Activated CD4-positive, alpha-beta T cell treated with anti-CD3 and anti-CD28 coated beads, Interleukin-2, amount 50 U/mL, for 24 hours (primary cell): ENCODE data around the gene HGS.
A peak's percentile ranks its signal among the peaks of the same experiment; 100 is the strongest.

Experiments used
- DNase-seq, 2 donors: peaks; one replicate each; pipeline ENCODE4 v3.0.0-alpha.2; 2020; ENCODE audit warnings: low read depth in 1 of 2, low spot score in 1 of 2

The HGS gene

DNA sequence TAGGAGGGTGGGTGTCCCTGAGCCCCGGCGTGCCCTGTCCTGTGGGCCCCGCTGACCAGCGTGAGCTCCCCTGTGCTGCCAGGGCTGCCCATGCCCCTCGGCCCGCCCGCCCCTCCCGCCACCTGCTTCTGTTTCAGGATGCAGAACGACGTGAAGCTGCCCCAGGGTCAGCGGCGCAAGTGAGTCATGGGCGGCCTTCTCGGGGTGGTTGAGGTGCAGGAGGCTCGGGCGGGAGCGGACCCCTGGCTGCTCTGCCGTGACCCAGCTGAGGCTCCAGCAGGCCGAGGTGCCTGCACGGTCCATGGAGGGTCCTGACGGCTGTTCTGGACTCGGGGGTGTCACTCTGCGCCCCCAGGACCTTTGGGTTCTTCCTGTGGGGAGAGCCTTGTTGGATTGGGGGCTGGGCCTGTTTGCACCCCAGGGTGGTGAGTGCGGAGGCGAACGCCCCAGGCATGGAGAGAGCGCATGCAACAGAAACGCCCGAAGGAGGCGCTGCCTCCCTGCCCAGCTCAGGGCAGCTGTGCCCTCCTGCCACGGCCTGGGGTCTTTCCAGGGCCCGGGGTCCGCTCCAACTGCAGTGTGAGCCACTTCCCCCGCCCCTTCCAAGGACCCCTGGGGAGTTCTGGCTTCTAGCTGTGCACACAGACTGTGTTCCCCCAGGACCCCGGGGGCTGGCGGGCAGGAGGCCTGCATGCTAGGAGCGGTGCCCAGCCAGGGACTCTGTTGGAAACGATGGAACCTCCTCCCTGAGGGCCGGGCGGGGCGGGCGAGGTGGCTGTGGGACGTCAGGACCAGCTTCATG lies 32.3 kb downstream of the HGS start:
- no peak for DNase-seq

- no peak for DNase-seq
Measured at GRCh38 chr17:81716674-81716996, 32.8 kb downstream of the HGS start.

- DNase-seq, result no peak
Measured at GRCh38 chr17:81717049-81717765, 33.4 kb downstream of the HGS start.

- no peak for DNase-seq
Measured at GRCh38 chr17:81717766-81718089, 33.9 kb downstream of the HGS start.

DNA sequence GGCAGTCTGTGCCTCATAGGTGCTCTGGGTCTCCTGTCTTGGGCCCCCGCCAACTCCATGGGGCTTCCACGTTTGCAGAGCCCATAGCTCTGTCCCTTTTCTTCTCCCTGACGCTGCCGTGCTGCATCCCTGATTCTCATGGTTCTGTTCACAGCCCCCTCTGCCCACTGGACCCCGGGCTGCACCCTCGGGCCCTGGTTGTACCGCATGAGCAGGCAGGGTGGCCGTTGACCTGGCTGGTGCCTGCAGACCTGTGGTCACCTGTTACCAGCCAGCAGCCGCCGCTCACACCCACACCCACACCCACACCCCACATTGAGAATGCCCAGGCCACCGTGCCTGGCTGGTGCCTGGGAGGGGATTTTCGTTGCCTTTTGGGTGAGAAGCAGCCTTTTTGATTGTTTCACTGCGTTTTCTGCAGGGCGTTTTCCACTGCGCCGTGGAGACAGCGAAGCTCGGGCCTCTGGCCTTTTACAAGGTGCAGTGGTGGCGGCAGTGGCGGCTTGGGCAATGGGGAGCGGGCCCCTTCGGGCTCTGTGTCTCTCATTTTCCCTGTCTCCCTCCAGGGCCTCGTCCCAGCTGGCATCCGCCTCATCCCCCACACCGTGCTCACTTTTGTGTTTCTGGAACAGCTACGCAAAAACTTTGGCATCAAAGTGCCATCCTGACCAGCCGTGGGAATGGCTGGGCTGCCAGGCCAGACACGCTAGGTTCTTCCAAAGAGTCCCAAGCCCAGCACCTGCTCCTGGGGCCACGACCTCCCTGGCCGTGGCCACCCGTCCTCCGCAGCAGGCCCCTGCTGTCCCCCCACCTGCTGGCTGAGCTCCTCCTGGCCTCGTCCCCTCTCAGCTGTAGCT lies 35.8 kb downstream of the HGS start:
- DNase-seq, result no peak

DNA sequence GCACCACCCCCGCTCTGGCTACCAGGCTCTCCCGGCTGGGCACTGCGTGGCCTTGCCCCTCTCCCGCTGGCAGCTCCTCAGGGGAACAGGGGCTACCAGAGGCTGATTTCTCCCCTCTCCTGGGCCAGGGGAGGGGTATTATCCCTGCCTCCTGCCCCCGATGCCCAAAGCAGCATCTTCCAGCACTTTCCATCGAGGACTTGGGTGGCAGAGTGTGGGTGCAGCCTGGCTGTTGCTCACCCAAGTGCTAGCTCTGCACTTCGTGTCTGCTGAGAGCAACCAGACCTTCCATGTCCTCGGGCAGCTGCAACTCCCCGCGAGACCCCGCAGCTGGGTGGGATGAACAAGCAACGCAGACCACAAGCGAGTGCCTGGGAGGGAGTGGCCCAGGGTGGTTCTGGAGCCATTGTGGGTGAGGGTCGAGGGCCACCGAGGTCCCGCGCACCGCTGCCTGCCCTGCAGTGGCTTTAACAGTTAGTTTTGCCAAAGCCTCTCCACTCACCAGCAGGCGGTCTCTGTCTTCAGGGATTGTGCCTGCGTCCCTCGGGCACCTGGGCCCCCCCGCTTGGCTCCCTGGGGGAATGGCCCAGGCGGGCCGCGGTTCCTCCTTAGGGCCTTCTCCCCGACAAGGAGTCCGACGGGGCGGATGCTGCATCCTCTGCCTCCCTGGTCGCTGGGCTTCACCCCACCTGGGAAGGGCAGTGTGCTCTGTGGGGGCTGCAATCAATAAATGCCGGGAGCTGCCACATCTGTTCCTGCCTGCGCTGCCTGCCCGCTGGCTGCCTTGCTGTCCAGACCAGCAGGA lies 36.7 kb downstream of the HGS start:
- DNase-seq, result no peak

DNA sequence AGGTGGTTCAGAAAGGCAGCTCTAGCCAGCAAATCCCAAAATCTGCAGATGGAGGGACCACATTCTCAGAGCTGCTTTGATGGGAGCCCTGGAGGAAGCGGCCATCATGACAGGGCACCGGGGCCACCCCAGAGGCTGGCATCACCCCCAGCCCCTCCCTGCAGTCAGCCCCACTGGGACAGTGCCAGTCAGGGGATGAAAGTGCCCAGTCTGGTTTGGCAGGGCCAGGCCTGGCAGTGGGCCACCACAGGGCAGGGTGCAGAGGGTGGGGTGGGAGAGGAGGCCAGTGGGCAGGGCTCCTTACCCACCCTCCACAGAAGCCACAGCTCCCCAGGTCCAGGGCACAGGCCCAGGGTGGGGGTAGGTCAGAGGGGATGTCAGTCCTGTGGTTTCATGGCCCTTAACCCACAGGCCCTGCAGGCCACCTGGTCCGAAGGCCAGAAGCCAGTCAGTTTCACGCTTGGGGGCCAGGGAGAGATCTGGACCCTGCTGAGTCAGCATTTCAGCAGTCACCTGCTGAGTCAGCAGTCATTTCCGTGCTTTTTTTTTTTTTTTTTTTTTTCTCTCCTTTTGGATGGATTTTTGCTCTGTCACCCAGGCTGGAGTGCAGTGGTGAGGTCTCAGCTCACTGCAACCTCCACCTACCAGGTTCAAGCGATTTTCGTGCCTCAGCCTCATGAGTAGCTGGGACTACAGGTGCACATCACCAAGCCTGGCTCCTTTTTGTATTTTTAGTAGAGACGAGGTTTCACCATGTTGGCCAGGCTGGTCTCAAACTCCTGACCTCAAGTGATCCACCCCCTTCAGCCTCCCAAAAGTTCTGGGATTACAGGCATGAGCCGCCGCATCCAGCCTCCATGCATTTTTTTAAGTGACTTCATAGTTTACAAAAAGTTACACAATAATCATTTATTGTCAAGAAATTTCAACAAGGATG lies 38.6 kb downstream of the HGS start:
- no peak for DNase-seq

- no peak for DNase-seq
Measured at GRCh38 chr17:81723651-81724209, 39.9 kb downstream of the HGS start.

DNA sequence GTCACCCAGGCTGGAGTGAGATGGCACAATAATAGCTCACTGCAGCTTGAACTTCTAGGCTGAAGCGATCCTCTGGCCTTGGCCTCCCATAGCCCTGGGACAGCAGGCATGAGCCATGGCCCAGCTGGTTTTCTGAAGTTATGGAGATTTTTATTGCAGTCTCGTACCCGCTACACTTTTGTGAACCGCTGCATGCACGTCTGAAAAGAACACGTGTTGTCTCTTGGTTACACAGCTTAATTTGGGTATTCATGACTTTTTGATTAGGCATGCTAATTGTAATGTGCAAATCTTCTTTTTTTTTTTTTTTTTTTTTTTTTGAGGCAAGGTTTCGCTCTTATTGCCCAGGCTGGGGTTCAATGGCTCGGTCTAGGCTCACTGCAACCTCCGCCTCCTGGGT lies 41.6 kb downstream of the HGS start:
- no peak for DNase-seq

- no peak for DNase-seq
Measured at GRCh38 chr17:81726004-81726403, 42.2 kb downstream of the HGS start.

DNA sequence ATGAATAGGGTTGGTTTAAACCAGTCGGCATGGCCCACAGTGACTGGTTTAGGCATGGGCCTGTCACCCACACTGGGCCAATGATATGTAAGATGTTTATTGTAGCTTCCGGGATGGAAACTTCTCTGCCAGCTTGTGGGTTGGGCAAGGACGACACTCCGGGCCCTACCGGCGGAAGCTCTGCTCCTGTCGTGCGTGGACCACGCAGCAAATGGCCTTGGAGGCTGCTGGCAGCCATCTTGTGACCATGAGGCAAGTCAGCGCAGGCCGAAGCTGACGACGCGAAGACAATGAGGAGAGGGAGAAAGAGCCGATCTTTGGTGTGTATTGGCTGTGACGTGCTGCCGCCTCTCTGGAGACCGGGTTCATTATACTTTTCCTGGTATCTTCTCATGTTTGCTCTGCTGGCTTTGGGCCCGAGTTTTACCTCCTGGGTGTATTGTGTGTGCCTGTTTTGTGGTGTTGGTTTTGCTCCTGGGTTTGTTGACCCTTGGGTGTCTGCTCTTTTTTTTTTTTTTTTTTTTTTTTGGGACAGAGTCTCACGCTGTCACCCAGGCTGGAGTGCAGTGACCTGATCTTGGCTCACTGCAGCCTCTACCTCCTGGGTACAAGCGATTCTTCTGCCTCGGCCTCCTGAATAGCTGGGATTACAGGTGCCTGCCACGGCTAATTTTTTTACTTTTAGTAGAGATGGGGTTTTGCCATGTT lies 43.7 kb downstream of the HGS start:
- DNase-seq, result no peak

DNA sequence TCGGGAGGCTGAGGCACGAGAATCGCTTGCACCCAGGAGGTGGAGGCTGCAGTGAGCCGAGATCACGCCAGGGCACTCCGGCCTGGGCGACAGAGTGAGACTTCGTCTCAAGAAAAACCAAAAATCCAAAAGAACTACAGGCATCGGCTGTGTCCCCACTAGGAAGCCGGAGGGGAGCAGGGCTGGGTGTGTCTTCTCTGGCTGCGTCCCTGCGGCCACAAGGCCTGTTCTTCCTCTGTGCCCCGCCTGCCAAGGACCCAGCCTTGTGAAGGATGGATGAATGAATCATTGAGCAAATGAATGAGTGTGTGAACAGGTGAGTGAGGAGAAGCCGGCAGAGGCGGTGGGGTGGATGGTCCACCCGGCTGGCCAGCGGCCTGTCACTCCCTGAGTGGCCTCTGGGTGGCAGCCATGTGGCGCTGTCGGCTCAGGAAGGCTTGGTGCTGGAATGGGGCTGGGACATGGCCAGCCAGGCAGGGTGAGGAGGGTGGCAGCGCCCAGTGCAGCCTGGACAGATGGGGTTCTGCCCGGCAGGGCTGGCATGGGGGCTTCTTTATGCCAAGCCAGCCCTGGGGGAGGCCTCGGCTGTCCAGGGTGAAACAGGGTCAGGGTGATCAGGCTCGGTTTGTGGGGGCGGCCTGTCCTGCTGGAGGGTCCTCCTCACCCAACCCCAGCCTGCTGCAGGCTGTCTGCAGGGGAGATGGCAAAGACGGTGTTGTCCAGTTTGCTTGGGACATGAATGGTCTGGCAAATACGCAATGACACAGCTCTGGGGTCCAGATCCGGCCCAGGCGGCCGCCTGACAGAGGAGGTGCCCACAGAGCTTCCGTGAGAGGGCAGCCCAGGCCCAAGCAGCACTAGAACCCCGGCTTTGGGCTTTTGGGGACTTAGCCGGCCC lies 49.9 kb downstream of the HGS start:
- peak; percentile 41 to 58 for DNase-seq

DNA sequence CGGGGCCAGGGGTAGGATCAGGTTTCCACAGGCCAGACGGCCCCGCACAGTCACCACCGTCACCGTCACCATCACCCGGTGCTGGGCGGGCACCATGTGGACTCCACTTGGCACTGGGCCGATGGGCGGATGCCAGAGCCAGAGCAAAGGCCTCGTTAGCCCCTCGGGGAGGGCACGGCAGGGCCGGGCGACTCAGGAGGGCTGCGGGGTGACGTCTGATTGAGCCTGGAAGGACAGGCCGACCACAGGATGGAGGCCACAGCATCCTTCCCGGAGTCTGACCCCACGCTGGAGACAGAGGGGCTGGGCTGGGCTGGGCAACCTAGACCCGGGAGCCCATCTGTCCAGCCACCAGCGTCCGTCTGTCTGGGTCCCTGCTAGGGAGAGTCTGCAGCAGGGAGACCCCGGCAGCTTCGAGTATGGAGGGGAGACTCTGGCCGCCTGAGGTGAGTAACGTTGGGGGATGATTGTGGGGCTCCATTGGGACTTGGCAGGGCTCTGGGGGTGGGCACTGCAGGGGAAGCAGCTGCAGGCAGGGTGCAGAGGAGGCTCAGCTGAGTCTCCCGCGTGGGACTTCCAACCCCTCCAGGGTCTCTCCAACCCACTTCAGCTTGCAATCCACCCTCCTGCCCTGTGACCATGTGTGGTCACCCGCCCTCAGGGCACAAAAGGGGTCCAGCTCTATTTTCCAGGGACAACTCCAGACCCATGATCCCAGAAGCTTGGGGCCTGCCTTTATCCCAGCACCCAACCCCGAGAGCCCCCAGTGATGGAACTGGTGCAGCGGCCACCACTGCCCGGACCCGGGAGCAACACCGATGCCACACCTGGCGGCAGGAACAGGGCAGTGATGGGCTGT lies 50.8 kb downstream of the HGS start:
- DNase-seq, result no peak

DNA sequence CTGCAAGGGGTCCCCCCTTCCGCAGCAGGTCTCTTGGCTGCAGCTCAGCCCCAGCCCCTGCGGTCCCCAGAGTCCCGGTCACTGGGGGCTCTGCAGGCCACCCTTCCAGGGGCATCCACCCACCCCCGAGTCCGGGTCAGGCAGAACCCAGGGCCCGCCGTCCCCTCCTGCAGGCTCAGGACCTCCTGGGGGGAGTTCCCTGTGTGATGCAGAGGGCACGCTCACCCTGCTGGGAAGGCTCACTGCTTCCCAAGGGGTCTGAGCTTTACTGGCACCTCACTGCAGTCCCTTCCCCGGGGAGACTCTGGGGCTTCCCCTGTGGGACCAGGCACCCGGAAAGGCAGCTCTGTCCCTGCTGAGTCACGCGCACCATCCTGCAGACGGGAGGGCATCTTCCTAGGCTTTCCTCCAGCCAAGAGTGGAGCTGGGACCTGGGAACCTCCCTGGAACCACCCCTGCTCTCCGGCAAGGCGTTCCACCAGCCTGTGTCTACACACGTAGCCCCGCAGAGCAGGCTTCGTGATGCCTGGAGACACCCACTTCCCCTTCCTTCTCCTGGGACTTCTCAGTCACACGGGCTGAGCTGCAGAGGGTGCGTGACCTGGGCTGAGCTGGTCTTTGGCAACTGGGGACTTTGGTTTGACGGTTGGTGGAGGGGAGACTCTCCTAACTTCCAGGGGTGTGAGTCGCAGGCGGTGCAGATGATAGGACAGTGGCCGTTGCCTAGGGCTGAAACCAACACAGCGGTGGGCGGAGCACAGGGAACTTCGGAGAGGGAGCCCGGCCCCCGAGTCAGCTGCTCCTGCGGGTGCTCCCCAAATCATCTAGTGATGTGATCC lies 51.7 kb downstream of the HGS start:
- no peak for DNase-seq

DNA sequence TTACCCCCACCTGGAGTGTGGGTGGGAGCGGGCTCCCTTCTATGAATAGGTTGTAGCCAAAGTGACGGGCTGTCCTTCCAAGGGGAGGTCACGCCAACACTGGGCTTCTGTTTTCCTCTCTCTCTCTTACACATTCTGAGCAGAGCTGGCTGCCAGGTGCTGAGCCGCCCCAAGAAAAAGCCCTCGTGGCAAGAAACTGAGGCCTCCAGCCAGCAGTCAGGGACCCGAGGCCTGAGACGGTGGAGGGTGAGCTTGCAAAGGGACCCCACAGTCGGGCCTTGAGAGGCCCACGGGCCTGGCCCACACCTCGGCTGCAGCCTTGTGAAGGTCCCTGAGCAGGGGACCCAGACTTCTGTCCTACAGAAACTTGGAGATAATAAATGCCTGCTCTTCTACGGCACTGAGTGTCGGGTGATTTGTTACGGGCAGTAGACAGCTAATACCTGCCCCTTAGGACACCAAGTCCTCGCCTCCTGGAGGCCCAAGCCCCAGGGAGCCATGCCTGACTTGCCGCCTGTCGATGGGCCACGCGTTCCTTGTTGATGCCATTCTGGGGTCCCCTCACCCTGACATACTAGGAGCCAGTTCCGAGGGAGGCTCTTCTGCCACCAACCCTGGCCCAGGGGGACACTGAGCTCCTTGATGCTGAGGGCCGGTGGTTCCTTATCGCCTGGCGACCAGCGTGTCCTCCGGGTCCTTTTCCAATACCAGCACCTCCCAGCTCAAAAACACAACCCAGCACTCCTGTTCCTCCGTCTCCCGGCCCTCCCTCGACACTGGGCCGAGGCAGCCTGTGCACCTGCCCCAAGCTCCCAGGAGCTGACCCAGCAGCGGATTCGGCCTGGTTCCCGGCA lies 54.4 kb downstream of the HGS start:
- DNase-seq, result no peak
